ENCODE results near the gene MSL1. TPM values are rescaled to one million over a fixed set of nuclear protein-coding genes. Genes with fewer than 3 reads are reported as not detected.

MSL1 gene
- total and polyA plus RNA-seq, 9 of the 15 experiments (the other 6 are each of a cell fraction or from before 2014, with no cell fraction given): 13.8 to 120 (median 61.9) TPM

DNA sequence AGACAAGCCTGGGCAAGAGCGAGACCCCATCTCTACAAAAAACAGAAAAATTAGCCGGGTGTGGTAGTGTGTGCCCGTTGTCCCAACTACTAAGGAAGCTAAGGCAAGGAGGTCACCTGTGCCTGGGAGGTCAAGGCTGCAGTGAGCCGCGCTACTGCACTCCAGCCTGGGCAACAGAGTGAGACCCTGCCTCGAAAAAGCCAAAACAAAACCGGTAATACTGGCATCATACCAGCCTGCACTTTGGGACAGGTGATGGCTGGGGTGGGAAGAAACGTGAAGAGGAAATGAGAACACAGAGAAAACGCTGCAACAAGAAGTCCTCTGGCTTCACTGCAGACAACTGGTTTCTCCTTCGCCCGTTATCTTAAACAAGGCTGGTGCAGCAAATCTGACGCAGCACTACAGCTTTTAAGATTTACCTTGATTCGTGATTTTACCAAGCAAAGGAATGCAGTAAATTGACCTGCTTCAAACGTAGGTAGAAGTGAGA lies 17.8 kb downstream of the MSL1 start (continued):
- TF ChIP-seq RHOXF2B (CRISPR knock-in tag; conservative IDR thresholded peaks at IDR 0.05) (no peak), MTA2 (IDR thresholded peaks at IDR 0.05; ENCODE audit: low read depth) (no peak), HNRNPL (IDR thresholded peaks at IDR 0.05; ENCODE audit: low read depth, low read length) (no peak), POLR2H (tag; IDR thresholded peaks at IDR 0.05; ENCODE audit: low read depth) (no peak), PPARD (CRISPR knock-in tag; IDR thresholded peaks at IDR 0.05) (no peak), DMBX1 (CRISPR knock-in tag; IDR thresholded peaks at IDR 0.05; ENCODE audit: borderline replicate concordance) (no peak), FOXP1 (CRISPR knock-in tag; IDR thresholded peaks at IDR 0.05) (no peak), XRCC5 (IDR thresholded peaks at IDR 0.05; ENCODE audit: low read depth, low read length) (peak; percentile 85; the same call in 1 of the 2 replicates), KLF1 (tag; IDR thresholded peaks at IDR 0.05) (no peak), U2AF2 (optimal IDR thresholded peaks at IDR 0.05; ENCODE audit: low read depth, low read length) (no peak), TEAD4 (IDR thresholded peaks at IDR 0.05; ENCODE audit: low read length) (peak; percentile 63; the same call in 1 of the 2 replicates), TEAD4 (CRISPR knock-in tag; IDR thresholded peaks at IDR 0.05; ENCODE audit: borderline replicate concordance) (no peak), RFX5 (IDR thresholded peaks at IDR 0.05; ENCODE audit: low read depth, low read length) (no peak), FOXJ3 (CRISPR knock-in tag; IDR thresholded peaks at IDR 0.05) (no peak), E2F8 (IDR thresholded peaks at IDR 0.05; ENCODE audit: low read depth, partially characterized antibody) (no peak), BRCA1 (IDR thresholded peaks at IDR 0.05) (no peak), BRCA1 (CRISPR knock-in tag; IDR thresholded peaks at IDR 0.05) (no peak), BRF1 (IDR thresholded peaks at IDR 0.05; ENCODE audit: borderline replicate concordance, extremely low read depth, insufficient read length) (no peak), SMARCA4 (IDR thresholded peaks at IDR 0.05) (peak; percentile 48; the same call in 1 of the 2 replicates), HNRNPLL (IDR thresholded peaks at IDR 0.05; ENCODE audit: low read depth, low read length, poor library complexity, severe bottlenecking) (no peak), HDAC1 (IDR thresholded peaks at IDR 0.05) (peak in 1 of 2 experiments; percentile 92; a peak in 2 of 4 replicates), SREBF2 (CRISPR knock-in tag; IDR thresholded peaks at IDR 0.05) (no peak), HIVEP1 (CRISPR knock-in tag; IDR thresholded peaks at IDR 0.05) (no peak), ZNF766 (CRISPR knock-in tag; conservative IDR thresholded peaks at IDR 0.05) (no peak), STAT6 (CRISPR knock-in tag; IDR thresholded peaks at IDR 0.05) (0 out of 2 replicates have a peak, but pooled peaks have one; percentile 56), ZNF124 (CRISPR knock-in tag; IDR thresholded peaks at IDR 0.05) (no peak)
- TF ChIP-seq, protein P1, sequence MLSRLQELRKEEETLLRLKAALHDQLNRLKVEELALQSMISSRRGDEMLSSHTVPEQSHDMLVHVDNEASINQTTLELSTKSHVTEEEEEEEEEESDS (CRISPR knock-in tag; IDR thresholded peaks at IDR 0.05): no peak
